GM18526 (cell line): ENCODE measurements around the gene ISCA2.

ENCODE experiments used
- POLR2A ChIP-seq: IDR thresholded peaks from 3 replicates; pipeline ENCODE4 v1.6.1; 2011; ENCODE audit not compliant: insufficient read length; ENCODE audit errors: extremely low read depth

ISCA2 gene

DNA sequence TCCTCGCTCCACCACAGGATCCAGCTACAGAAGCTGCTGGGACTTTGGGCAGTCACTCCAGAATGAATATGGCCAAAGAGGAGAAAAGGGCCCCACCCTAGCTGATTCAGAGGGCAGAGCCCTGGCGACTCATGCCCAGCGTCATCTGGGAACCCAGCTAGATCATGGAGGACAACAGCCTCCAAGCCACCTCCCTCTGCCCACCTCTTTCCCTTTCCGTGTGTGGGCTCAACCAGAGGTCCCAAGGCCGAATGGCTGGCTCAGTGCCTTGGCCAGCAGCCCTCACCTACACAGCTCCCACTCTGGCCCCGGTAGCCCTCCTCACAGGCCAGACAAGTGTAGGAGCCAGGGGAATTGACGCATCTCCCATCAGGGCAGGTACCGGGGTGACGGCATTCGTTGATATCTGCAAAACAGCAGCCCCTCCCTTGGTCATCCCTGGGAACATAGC lies 17.4 kb downstream of the ISCA2 start:
- no peak for TF ChIP-seq POLR2A

DNA sequence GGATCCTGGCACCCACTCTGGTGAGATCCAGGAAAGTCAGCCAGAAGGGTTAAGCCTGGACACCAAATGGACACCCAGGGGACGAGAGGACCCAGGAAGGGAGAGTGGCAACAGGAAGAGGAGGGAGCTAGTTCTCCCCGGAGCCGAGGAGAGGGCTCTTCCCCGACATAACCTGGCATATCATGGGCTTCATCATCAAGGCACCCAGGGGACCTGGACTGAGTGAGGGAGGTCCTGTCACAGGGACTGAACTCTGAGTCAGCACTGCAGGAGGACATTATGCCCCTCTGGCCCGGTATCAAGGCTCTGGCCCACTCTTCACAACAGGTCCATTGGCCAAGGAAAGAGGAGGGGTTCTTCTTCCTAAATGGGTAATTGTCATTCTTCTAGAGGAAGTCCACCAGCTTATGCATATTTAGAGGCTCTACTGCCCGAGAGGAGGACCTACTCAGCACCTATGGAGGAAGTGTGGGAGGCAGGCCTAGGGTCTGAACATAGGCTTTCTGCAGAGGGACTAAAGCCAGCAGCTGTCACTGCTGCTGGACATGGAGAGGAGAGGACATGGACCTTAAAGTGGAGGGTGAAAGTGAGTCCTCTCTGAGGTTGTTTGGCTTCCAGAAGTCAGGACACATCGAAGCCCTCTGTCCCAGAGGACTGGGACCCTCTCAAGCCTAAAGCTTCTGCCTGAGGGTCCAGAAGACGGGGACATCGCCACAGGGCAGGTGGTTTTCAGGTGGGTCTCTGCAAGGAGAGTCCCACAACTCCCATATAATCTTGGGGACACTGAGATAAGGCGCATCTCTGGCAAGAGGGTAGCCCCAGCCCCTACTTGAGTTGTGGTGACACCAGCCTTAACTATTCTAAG lies 18.6 kb downstream of the ISCA2 start:
- no peak for TF ChIP-seq POLR2A

DNA sequence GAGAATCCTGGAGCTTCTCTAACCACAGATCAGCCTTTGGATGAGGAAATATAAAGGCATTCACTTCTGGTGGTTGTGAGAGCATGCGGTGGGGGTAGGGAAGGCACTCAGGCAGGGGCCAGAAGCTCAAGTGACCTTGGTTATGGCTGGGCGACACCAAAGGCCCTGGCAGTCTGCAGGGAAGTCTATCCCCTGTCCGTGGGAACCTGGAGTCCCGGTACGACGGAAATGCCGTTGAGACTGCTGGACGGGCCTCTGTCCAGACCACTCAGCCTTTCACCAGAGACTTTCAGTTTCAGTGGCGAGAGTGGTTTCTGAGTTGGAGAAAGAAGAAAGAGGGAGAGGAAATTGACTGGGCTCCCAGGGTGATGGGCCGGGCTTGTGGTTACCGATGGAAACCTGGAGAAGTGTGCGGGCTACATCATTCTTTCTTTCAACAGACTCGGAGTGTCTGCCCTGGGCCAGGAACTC lies 20.9 kb downstream of the ISCA2 start:
- TF ChIP-seq POLR2A: no peak

DNA sequence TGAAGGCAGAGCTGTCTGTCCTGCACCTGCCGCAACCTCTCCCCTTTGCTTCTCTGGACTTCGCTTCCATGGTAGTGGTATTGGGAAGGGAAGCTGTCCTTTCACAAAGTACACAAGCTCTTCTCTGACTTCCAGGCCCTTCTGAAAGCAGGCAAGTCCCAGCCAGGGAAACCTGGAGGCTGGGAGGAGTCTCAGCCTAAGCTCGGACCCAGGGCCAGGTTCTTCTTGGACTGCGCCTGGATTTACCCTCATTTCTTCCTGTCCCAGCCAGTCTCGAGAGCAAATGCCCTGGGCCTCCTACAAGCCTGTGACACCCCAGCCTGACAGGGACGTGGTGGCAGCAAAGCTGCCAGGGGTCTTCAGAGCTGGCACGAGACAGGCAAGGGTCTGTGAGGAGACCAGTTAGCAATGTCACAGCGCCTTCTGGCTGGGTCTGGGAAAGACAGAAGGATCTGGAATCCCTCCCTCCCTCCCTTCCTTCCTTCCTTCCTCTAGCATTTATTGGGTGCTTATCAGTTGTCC lies 22.4 kb downstream of the ISCA2 start:
- TF ChIP-seq POLR2A: no peak

DNA sequence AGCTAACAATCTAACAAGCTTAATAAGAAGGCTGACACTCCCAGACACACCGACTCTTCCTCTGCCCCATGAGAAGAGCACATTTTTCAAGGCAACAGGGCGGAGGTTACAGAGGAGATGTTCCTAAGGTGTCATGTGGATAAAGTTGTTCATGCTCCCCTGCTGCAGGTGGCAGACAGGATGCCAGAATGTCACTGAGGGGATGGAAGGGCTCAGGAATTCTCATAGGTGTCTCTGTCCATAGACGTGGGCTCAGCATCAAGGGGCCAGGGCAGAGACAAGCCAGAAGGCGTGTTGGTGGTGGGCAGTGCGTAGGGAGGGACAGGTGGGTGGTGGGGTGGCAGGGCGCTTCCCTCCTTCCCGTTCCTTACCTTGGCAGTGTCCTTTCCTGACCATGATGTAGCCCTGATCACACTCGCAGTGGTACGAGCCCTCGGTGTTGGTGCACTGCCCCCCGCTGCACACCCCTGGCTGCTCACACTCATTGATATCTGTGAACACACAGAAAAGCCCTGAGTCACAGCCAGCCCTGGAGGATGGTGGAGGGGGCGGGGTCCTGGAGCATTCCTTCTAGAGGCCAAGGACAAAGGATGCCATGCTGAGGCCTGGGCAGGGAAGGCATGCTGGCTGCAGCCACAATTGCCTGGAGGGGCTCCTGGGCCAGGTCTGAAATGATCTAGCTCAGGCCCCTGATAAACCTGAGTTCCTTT lies 23.0 kb downstream of the ISCA2 start:
- no peak for TF ChIP-seq POLR2A

DNA sequence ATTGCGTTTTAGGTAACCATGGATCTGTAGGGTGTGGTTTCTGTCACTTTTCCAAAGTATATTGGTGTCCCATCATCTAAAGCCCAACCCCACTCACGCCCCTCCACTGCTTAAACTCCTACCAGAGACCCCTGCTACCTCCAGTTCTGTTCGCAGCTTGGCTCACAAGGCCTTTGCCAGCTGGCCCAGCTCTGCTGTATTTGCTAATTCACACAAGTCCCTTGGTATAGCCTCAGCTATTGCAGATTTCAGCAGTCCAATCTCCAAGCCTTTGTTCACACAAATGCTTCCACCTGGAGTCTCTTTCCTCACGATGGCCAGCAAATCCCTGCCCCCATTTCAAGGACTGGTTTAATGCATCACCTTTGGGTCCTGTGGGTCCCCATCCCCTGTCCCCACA lies 24.2 kb downstream of the ISCA2 start:
- no peak for TF ChIP-seq POLR2A

DNA sequence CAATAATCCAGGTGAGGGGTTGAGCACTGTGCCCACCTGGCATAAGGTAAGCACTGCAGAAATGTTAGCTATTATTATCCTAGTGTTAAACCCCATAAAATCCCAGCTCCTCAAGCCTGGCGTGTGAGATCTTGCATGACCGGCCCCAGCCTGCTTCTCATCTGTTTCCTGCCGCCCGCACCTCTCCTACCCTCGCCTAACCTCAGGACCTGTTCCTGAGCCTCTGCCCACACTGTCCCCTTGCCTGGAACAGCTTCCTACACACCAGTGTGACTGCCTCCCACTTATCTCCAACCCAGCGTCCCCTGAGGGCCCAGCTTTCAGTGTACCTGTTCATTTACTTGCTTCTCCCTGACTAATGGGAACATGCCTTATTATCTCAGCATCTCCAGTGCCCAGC lies 24.7 kb downstream of the ISCA2 start:
- TF ChIP-seq POLR2A: no peak

DNA sequence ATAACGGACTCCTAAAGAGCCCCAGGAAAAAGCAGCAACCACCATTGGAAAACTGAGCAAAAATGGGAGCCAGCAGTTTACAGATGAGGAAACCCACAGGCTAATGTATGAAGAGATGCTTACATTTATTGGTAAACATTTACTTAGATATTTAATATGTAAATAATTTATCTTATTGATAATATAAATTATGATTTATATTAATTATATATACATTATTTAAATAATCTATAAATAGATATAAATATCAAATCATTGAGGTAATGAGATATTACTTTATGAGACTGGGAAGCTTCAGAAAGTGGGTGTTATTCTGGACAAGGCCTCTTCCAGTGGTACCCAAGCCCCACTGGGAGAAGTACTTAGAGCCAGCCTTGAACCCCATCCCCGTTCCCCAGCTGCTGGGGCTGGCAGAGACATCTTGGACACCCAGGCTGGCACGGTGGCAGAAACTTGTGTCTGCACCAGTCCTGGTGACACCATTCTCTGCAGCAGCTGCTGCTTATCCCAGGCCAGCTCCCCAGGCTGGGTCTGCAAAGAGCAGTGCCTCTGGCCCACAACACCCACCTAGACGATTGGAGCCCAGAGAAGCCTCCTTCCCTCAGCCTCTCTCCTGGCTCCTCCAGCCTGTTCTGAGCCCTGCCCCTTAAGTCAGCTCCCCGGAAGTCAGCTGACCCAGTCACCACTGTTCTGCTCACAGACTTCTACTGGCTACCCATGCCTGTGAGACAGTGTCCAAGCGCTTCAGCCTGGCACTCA lies 25.9 kb downstream of the ISCA2 start:
- TF ChIP-seq POLR2A: no peak

DNA sequence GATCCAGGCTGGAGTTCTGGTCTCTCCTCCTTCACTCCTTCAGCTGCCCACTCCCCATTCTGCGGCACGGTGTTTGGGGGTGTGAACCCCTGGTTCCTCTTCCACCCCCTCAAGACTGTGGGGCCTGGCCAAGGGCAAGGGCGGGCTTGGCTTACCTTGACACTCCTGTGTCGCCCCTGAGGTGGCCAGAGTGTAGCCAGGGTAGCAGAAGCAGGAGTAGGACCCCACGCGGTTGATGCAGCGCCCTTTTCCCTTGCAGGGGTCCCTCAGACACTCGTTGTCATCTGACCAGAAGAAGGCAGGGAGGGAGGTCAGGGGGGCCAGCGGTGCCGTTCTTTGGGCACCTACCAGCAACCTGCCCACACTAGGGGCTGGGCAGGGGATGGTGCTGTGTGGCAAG lies 28.2 kb downstream of the ISCA2 start:
- no peak for TF ChIP-seq POLR2A

DNA sequence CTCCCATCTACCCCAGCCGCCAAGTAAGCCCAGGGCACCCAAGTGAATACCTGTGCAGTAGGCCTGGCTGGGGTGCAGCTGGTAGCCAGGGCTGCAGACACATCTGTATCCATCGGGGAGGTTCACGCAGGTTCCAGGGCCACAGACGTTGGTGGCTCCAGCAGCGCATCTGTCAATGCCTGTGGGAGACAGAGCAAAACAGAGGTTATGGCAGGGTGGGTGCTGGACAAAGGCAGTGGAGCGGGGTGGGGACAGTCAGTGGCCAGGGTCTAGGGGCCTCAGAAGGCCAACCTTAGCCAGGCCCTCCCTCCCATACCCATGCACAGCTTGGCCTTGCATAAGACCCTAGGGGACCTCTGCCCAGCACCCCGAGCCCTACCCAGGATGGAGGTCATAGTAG lies 29.2 kb downstream of the ISCA2 start:
- no peak for TF ChIP-seq POLR2A

DNA sequence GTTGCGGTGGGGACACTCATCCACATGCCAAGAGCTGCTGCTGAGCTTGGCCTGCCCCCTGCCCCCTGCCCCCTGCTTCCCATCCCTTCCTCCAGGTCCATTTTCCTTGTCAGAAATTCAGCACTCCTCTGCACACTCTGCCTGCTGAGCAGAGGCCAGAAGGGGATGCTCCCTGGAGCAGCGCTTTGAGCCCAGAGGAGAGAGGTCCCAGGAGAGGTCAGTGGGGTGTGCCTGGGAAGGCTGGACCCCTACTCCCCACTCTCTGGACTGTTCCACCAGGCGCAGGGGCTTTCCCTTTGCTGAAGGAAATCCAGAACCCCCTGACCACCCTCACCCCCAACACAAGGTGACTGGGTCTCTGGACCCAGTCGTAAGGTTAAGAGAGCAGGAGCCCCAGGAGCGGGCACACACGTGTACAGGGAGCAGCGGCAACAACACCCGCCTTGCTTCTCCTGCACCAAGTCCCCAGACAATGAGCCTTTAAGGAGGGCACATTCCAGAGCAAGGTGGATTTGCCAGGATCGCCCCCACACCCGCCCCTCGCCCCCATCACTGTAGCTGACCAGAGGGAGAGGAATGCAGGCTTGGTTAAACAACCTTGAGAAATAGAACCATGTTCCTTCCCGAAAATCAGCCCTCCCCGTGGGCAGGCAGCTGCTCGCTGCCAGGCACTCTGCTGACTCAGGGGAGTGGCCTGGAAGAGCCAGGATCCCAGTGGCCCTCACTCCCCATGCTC lies 30.7 kb downstream of the ISCA2 start:
- TF ChIP-seq POLR2A: no peak

DNA sequence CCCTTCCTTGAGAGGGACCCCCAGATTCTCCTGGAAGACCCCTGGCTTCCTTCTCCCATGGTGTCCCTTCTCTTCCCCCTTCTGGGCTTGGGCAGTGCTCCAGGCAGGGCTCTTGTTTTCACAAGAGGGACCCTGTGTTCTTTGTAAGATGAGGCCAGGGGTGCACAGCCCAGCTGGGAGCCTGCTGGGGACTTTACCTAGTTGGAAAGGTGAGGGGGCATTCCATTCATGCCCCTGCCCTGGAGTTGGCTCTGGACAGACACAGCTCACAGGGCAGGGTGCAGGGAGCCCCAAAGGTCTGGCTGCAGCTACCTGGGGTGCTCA lies 31.2 kb downstream of the ISCA2 start:
- no peak for TF ChIP-seq POLR2A

DNA sequence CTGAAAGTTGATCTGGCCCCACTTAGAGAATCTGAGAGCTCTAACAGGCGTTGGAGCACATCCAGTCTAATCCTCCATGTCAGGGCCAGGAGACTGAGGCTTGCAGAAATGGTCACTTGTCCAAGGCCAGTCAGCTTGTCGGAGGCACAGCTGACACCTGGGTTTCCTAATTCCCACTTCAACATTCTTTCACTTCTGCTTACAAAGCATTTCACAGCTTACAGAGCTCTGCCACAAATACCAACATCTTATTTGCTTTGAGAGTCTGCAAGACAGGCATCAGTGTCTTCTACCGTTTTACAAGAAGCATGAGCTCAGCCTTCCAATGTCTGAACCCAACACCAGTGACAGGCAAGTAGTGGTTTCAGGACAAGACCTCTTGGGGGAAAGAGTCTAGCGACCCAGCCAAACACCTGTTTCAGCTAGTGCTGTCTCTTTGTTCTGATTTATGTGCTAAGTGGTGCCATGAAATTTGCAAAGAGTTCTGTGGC lies 31.8 kb downstream of the ISCA2 start:
- TF ChIP-seq POLR2A: no peak

DNA sequence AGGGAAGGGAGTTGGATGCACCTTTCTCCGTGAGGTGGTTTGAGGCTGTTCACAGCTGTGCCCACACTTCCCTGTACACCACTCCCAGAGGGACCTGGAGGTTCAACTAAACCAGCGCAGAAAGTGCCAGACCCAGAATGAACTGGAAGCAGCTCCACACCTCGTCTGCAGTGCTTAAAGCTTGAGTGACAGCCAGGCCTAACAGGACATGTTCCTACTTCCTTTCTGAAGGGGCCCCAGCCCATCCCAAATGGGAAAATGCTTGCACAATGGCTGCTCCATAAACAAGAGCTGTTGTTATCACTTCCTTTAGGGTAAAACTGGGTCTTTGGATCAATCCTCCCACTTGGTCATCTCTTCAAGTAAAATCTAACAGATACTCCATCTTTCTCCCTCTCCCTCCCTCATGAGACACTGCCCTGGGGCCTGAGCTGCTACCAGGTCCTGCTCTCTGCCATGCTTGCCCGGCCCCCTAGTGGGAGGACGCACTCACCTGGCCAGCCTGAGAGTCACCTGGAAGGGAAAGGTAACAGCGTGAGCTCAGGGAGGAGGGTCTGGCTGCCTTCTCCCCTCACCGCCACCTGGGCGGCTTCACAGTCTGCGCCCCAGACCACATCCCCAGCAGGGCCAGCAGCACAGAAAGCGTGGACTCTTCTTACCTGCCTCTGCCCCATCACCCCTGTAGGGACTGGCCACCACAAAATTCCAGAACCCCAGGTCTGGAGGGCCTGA lies 33.5 kb downstream of the ISCA2 start:
- no peak for TF ChIP-seq POLR2A
